Cortex of kidney (tissue), 1 donor: ENCODE data around the gene MAP2K1.
A peak's percentile ranks its signal among the peaks of the same experiment; 100 is the strongest.
"Not testable (repeated sequence)": the region's sequence is repeated elsewhere in the genome, so short reads cannot be mapped to it uniquely, and the experiment has no call there.

ENCODE experiments used
- DNase-seq: peaks from one replicate; lab custom pipeline; 2025; lab: John Stamatoyannopoulos, UW

Gene MAP2K1

DNA sequence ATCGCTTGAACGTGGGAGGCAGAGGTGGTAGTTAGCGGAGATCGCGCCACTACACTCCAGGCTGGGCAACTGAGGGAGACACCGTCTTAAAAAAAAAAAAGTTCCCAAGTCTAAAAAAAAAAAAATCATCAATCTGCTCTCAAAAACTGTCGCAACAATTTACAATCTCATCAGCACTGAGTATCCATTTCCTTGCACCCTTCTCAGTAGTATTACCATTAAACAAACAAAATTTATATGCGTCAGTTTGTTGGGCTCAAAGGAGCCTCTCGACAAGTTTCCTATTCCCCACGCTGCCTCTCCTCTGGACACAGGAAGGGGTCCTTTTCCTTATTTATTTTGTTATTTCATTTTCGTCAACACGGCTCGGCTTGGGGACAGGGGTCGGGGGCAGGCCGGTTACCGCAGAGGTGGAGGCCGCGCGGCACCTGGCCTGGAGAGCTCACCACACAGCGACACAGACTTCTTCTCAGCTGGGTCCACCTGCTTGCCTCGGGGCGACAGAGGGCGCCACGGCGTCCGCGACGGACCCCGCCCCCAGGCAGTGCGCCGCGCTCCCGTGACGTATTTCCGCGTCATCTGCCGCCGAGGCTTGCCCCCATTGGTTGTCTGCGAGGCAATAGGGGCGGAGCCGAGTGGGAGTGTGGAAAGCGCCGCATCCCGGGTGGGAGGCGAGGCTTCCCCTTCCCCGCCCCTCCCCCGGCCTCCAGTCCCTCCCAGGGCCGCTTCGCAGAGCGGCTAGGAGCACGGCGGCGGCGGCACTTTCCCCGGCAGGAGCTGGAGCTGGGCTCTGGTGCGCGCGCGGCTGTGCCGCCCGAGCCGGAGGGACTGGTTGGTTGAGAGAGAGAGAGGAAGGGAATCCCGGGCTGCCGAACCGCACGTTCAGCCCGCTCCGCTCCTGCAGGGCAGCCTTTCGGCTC is at the start of gene MAP2K1:
MAP2K1 (plus strand) TSS at position 709 of the 920 bp plus-strand sequence. CDS start 436 bp downstream, outside the sequence.
- peak; percentile 81 for DNase-seq

GRCh38 chr15:66348530-66348929 is 38.2 kb upstream of the MAP2K1 start:
- not testable (repeated sequence) for DNase-seq

- no peak for DNase-seq
Observed at GRCh38 chr15:66356077-66356358, 30.7 kb upstream of the MAP2K1 start.

DNA sequence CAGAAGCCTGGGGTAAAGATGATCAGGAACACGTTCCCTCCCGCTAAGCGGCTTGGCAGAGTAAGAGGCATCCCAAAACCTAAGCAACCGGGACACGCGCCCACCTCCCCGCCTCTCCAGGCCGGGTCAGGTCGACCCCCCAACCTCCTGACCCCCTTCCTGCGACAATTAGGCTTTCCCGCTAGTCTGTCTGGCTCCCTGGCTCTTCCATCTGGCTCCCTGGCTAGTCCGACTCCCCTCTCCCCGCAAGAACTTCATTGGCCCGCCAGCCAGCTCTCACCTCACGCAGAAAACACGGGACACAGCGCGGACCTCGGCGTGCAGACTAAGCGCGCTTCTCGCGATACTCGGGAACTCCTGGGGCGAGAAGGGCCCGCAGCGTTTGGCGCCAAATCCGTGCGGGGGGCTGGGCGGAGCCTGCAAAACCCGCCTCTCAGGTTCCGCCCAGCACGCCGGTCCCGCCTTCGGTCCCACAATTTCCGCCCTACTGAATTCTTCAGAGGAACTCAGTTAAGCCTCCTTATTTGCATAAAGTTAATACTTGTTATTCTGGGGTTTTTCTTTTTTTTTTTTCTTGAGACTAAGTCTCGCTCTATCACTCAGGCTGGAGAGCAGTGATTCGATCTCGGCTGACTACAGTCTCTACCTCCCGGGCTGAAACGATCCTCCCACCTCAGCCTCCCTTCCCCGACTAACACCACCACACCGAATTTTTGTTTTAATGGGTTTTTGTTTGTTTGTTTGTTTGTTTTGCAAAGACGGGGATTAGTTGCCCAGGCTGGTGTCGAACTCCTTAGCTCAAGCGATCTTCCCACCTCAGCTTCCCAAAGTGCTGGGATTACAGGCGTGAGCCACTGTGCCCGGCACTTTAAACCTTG is 30.1 kb upstream of the MAP2K1 start, which contains the start of gene TIPIN:
TIPIN (minus strand) TSS at position 327 of the 878 bp plus-strand sequence. CDS start 3,738 bp downstream, outside the sequence.
- DNase-seq, result no peak

GRCh38 chr15:66359740-66360139 is 27.0 kb upstream of the MAP2K1 start:
- no peak for DNase-seq

DNA sequence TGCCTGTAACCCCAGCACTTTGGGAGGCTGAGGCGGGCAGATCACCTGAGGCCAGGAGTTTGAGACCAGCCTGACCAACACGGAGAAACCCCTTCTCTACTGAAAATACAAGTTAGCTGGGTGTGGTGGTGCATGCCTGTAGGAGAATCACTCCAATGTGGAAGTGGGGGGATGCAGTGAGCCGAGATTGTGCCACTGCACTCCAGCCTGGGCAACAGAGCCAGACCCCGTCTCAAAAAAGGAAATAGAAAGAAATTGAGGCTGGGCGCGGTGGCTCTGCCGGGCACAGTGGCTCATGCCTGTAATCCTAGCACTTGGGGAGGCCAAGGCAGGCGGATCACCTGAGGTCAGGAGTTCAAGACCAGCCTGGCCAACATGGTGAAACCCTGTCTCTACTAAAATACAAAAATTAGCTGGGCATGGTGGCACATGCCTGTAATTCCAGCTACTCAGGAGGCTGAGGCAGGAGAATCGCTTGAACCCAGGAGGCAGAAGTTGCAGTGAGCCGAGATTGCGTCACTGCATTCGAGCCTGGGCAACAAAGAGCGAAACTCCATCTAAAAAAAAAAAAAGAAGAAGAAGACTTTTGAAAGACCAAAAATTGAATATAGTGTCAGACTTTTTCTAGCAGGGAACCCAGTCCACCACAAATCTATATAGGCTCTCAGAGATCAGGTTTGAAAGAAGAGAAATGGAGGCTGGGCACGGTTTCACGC is 24.8 kb upstream of the MAP2K1 start:
- DNase-seq, result not testable (repeated sequence)

DNA sequence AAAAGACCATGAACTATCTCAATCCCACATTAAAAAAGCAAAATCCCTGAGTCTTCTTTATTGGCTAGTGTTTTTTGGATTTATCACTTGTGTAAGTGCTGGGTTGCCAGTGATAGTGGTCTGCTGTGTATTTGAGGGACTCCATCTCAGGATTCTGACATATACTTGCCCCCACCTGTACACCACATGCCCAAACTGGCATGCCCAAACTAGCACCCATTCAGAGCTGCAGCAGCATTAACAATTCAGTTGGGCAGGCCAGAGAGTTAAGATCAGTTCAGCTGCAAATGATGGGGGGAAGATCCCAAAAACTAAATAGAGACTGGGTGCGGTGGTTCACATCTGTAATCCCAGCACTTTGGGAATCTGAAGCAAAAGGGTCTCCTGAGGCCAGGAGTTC is 23.9 kb upstream of the MAP2K1 start:
- no peak for DNase-seq

DNA sequence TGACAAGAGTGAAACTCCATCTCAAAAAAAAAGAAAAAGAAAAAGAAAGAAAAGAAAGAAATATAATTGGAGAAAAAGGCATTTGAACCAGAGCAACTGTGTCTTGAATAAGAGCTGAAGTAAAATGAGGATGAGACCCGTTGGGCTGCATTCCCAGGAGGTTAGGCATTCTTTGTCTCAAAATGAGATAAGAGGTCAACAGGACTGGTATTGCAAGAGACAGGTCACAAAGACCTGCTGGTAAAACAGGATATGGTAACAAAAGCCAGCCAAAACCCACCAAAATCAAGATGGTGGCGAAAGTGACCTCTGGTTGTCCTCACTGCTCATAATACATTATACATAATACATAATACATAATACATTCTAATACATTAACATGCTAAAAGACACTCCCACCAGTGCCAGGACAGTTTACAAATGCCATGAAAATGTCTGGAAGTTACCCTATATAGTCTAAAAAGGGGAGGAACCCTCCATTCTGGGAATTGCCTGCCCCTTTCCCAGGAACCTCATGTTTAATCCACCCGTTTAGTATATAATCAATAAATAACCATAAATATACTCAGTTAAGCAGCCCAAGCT is 21.7 kb upstream of the MAP2K1 start:
- DNase-seq, result no peak

DNA sequence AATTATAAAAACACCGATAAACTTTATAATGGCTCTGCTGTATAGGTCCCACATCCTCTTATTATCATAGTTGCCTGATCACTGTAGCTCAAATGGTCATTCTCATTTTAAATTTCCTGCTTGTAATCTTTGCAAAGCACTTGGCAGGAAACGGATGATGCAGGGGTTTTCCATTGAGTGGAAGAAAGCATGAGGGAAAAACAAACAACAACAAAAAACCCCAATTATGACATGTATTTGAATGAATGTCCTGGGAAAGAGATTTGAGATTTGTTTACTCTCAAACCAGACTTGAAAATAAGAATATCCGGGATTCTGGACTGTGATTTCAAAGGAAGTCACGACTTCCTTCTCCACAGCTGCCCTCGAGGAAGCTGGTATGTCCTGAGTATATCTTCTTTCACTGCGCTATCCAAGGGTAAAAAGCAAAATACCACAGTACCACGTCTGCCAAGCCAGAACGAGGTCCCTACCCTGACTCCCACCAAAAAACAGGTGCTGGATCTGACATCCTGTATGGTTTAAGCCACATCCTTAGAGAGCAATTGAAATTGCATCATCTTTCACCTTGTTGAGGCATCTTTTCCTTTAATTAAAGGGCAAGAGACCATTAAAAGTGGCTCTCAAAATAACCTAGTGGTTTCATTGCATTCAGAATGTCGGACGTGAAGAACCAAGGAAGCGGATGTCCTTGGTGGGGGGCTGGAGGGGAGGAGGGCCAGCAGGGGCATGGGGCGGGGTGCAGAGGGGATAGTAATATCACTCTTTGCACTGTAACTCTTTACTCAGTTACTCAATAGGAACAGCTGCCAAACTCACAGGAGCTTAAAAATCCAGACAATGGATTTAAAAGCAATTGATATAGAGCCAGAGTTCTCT is 16.7 kb upstream of the MAP2K1 start:
- DNase-seq, result no peak

DNA sequence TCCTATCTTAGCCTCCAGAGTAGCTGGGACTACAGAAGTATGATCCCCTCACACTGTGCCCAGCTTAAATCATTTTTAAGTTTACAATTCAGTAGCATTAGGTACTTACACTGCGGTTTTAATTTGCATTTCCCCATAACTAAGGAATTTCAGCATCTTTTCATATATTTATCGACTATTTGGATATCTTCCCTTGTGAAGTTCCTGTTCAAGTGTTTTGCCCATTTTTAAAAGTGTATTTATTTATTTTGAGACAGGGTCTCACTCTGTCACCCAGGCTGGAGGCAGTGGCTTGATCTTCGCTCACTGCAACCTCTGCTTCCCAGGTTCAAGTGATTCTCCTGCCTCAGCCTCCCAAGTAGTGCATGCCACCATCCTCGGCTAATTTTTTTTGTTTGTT is 12.5 kb upstream of the MAP2K1 start:
- DNase-seq, result no peak

GRCh38 chr15:66378814-66379430 is 7.8 kb upstream of the MAP2K1 start:
- DNase-seq, result no peak

DNA sequence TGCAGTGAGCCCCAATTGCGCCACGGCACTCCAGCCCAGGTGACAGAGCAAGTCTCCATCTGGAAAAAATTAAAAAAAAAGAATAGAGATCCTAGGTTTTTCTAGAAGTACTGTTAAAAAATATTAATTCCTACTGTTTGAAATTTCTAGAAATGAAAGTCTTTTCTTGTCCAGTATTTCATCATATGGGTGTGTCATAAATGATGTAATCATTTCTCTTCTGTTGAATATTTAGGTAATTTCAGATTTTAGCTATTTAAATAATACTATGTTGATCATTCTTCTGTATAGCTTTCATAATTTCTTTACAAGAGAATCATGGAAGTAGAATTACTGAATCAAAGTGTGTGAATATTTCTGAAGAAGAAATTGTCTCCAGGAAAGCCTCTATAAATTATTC is 5.3 kb upstream of the MAP2K1 start:
- DNase-seq, result not testable (repeated sequence)

DNA sequence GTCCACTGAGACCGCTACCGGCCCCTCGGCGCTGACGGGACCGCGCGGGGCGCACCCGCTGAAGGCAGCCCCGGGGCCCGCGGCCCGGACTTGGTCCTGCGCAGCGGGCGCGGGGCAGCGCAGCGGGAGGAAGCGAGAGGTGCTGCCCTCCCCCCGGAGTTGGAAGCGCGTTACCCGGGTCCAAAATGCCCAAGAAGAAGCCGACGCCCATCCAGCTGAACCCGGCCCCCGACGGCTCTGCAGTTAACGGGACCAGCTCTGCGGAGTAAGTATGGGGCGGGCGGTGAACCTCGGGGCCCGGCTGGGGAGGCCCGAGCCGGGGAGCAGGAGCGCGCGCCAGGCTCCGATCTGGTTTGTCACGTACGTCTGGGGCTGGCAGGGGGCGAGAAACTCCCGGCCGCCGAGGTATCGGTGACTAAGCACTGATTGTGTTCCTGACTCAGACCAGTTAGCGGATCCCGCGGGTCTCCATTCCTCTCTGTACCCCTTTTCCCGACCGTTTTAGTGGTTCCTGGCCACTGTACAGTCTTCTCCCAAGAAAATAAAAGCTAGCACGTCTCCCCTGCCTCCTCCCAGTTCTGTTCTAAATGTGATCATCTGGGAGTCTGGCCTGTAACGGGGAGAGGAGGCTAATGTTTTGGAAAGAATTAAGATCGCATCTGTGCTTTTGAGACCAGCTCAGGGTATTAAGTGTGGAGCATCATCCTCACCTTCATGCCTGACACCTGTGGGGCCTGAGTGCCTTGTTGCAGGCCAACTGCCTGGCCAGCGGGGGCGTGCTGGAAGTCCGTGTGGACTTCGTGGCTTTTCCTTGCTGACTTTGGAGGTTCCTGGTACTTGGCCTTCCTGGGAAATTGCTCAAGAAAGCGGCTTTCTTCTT is 691 bp downstream of the MAP2K1 start:
- no peak for DNase-seq

GRCh38 chr15:66388043-66388363 is 1.3 kb downstream of the MAP2K1 start:
- no peak for DNase-seq

DNA sequence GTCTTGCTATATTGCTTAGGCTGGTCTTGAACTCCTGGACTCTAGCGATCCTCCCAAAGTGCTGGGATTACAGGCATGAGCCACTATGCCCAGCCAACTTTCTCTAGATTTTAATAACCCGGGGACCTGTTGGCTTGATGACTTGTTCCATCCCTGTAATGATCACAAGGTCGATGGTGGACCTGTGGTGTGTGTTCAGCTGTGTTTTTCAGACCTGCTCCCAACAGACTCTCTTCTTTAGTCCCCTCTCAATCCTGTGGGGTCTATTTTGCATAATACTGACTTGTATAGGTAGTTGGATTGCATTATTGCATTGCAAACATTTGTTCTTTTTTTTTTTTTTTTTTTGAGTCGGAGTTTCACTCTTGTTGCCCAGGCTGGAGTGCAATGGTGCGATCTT is 1.9 kb downstream of the MAP2K1 start:
- DNase-seq, result no peak

GRCh38 chr15:66389098-66389858 is 2.6 kb downstream of the MAP2K1 start:
- DNase-seq, result no peak

- DNase-seq, result no peak
Observed at GRCh38 chr15:66389859-66390381, 3.2 kb downstream of the MAP2K1 start.

GRCh38 chr15:66390678-66391077 is 4.0 kb downstream of the MAP2K1 start:
- no peak for DNase-seq
